NCI-H2081 (cell line): ENCODE results near the gene CCDC180.
"Not testable (repeated sequence)": the region's sequence is repeated elsewhere in the genome, so short reads cannot be mapped to it uniquely, and the experiment has no call there.

Source experiments
- DNase-seq, 2 experiments: peaks; one replicate each; lab custom pipeline; 2025; lab: John Stamatoyannopoulos, UW

The CCDC180 gene

DNA sequence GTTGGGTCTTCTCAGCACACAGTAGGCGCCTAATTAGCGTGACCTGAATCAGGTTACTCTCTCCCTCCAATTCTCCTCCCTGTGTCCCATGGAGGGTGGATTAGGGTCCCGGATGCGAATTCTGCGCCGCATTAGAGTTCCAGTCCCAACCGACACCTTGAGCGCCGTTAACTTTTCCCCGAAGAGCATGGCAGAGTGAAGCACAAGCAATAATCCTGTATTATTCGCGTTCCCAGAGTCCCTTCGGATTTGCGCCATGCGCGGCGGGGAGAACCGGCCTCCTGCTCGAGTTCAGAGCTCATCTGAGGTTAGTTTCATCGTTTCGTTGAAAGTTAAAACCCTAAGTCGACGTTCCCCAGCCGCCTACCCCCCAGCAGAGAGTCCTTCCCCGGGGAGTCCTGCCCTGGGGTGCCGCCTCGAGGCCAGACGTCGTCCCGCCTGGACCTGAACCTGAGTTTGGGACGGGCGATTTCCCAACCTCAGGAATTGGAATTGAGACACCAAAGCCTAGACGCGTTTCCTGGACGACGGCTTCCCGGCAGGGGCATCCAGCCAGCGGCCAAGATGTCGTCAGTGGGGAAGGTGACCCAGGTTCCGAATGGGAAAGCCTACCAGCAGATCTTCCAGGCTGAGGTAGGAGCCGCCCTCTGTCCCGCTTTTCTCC lies at the start of gene CCDC180:
Gene CCDC180 (plus strand): TSS at position 160 of the 664 bp plus-strand sequence. CDS start 405 bp downstream, at position 565.
- DNase-seq, result no peak

DNA sequence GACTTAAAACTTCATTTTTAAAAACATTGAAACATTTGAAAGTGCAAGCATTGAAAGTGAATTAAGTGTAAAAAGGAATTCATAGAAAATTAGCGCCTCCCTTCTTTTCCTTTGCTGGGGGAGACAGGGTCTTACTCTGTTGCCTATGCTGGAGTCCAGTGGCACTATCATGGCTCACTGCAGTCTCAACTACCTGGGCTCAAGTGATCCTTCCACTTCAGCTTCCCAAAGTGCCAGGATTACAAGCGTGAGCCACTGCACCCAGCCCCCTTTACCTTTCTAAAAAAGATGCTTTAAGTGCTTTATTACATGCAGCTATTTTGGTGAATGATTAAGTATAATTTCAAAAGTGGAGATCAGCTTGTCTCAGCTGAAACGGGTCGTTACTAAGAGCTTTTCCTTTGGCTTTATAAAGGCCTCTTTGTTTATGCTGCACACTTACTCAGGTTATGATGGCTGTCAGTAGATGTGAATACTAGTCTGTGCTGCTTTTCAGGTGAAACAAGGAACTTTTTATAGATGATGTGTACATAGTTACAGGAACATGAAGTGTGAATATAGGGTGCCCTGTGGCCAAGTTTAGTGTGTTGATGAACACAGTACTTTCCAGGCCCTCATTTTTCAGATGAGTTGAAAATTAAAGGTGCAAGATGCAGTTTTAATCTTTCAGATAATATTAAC lies 47.5 kb upstream of the CCDC180 start:
- not testable (repeated sequence) for DNase-seq

DNA sequence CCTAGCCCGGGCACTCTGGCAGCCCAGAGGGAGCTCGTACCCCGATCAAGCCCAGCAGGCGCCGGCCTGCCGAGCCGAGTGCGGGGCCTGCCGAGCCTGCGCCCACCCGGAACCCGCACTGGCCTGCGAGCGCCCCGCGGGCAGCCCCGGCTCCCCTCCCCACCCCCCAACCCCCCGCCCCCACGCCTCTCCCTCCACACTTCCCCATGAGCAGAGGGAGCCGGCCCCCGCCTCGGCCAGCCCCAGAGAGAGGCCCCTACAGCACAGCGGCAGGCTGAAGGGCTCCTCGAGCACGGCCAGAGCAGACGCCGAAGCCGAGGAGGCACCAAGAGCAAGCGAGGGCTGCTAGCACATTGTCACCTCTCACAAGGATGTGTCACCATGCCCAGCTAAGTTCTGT lies 36.2 kb upstream of the CCDC180 start:
- no peak for DNase-seq

DNA sequence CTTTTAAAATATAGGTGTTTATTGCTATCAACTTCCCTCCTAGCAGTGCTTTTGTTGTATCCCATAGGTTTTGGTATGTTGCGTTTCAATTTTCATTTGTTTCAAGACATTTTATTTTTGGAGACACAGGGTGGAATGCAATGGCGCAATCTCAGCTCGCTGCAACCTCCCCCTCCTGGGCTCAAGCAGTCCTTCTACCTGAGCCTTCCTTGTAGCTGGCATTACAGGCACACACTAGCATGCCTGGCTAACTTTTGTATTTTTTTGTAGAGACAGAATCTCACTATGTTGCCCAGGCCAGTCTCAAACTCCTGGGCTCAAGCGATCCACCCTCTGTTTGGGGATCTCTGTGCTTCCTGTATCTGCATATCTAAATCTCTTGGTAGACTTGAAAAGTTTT lies 35.4 kb upstream of the CCDC180 start:
- DNase-seq, result no peak

DNA sequence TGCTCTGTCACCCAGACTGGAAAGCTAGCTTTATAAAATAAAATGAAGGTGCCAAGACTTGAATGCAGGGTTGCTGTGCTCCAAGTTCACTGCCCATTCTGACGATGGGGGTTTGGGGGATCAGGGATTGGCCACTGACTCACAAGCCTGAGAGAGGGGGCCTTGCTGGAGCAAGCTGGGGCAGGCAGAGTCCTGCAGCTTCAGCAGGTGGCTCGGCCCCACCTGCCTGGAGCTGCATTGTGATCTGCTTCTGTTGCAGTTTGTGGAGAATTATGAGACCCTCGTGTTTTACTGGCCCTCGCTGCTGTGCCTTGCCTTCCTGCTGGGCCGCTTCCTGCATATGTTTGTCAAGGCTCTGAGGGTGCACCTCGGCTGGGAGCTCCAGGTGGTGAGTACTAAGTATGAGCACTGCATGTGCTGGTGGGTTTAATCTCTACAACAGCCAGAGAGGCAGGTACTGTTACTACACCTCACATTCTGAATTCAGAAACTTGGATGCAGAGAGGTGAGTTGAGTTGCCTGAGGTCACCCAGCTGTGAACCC lies 31.1 kb upstream of the CCDC180 start:
- no peak for DNase-seq

DNA sequence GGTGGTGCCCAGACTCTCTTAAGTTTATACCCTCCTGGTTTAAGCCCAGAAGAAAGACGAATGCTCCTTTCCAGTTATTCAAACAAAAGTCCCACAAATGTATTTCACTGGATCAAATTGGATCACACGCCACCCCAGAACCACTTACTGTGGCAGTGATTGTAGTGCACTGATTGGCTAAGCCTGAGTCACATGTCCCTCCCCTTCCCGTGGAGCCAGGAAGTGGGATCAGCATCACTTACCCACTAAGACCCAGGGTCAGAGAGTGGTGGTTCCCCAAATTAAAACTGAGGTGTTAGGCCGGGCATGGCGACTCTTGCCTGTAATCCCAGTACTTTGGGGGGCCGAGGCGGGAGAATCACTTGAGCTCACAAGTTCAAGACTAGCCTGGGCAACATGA lies 29.5 kb upstream of the CCDC180 start:
- no peak for DNase-seq

DNA sequence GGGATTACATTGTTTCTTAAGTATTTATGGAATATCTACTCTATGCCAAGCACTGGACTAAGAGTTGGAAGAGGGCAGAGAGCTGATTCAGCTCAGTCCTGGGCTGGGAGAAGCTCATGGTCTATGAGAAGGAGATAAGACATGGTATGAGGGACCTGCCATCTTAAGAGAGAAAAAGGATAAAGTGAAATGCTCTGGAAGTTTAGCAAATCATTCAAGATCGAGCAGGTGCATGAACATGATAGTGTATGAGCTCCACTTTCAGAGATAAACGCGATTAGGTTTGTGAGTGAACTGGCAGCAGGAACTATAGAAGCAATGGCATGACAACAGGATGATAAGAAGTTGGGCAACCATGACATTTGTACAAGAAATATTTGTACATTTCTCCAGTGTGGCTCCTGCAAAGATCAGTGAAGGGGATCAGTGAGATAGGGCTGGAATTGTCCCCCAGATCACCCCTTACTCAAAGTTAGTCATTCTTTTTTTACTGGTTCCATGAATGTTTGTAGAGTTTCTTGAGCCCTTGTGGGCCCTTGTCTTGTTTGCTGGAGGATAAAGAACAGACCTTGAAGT lies 26.6 kb upstream of the CCDC180 start:
- no peak for DNase-seq

DNA sequence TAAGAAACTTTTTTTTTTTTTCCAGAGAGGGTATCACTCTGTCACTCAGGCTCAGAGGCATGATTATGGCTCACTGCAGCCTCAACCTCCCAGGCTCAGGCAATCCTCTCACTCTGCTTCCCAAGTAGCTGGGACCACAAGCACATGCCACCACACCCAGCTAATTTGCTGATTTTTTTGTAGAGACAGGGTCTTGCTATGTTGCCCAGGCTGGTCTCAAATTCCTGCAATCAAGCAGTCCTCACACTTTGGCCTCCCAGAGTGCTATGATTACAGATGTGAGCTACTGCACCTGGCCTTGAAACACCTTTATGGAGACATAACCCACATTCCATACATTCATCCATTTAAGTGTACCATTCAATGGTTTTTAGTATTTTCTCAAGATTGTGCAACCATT lies 23.7 kb upstream of the CCDC180 start:
- DNase-seq, result no peak

DNA sequence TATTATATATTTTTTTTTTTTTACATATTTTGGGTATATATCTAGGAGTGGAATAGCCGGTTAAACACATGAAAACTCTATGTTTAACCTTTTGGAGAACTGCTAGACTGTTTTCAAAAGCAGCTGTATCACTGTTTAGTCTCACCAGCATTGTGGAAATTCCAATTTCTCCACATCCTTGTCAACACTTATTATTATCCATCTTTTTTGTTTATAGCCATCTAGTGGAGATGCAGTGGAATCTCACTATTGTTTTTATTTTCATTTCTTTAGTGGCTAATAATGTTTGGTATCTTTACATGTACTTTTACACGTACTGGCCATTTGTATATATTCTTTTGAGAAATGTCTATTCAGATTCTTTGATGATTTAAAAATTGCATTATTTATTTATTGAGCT lies 22.7 kb upstream of the CCDC180 start:
- DNase-seq, result no peak

DNA sequence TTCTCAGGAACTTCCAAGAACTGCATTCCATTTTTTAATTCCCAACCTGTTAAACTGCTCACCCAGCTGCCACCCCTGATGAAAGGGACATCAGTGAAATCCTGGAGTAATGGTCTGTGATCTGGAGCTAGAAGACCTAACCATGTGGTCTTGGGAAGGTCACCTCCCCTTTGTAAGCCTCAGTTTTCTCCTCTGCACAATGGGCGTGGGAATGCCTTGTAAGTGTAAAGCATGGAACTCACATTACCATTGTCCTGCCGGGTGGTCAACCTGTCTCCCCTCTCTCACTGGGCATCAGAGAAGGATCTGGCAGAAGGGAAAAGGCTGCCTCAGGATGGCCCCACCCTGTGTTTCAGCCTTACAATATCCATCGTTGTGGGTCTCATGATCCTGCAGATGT lies 15.3 kb upstream of the CCDC180 start:
- no peak for DNase-seq

DNA sequence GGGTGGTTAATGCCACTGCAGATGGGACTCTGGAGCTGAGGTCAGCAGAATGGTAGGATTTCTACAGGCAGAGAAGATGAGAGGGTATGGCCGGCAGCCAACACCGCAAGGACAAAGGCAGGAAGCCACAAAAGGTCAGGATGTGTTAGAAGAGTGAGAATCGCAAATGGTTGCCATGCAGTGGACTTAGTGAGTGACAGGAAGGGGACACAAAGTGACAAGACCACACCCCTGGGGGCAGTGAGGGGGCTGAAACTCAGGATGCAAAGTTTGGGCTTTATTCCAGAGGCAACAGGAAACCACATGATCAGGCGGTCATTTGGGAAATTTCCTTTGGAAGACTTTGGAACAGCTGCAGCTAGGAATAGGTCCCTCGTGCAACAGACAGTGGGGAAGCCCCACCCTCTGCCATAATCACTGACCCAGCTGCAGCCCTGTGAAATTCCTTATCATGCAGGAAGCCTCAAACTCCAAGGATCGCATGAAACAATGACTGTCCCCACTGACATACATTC lies 14.2 kb upstream of the CCDC180 start:
- DNase-seq, result peak in 1 of 2 experiments; percentile 5

DNA sequence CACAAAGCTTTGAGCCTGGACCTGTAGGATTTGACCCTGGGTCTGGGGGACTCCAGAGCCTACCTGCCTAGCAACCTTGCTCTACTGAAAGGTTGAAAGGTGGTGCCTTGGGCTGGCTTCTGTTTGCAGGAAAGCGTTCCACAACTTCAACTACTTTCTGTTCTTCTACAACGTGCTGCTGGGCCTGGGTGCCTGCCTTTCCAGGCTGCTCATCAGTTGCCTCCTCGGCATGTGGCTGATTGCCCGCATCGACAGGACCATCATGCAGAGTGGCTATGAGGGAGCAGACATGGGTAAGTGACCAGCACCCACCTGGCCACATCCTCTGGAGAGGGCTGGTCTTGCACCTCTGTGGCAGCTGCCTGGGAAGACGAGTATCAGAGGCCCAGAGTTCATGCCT lies 13.6 kb upstream of the CCDC180 start:
- DNase-seq, result no peak

DNA sequence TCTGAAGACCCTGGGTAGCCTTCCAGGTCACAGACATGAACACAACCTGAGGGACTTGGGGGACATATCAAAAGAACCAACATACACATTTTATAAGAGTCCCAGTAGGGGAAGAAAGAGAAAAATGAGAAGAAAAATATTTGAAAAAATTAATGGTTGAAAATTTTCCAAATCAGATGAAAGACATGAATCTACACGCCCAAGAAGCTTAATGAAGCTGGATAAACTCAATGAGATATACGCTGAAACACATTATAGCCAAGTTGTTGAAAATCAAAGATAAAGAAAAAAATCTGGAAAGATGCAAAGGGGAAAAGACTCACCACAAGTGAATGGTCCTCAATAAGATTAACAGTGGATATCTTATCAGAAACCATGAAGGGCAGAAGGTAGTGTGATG lies 9.6 kb upstream of the CCDC180 start:
- no peak for DNase-seq

DNA sequence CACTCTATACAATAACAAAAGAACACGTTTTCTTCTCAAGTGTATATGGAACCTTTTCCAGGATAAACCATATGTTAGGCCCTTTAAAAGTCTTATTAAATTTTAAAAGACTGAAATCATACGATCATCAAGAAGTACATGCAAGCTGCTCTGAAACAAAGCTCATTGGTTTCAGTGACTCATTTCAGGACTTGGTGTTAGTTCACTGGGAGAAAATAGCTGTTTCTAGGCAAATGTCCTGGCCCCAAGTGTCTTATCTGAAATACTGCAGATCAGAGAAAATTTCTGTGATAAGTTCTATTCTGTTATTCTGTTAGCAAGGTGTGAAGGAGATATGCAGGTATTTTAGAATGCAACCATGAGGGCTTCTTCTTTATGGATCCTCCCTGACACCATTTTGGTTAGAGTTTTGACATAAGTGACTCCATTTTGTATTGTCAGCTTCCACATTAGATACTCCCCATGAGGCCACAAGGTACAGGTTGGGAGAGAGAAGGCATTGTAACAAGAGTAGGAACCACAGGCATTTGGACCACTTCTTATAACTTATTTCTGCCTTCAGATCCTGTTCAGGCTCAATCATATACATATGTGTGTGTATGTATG lies 7.5 kb upstream of the CCDC180 start:
- DNase-seq, result no peak

DNA sequence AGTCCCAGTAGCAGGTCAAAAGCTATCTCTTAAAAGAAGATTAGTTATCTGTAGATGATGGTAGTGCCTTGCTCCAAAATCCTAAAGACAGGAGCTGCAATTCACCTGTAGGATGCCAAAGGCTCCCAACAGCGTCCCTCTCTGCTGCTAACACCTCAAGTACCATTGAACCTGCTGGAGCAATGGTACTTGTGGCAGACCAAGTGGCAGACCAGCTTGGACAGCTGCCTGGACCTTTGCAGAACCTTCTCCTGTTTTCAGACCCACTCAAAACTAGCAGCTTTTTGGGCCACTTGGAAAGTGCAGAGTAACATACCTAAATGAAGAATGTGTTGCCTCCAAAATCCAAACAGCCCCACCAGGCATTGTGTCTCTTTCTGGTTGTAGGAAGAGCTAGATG lies 6.9 kb upstream of the CCDC180 start:
- DNase-seq, result no peak

DNA sequence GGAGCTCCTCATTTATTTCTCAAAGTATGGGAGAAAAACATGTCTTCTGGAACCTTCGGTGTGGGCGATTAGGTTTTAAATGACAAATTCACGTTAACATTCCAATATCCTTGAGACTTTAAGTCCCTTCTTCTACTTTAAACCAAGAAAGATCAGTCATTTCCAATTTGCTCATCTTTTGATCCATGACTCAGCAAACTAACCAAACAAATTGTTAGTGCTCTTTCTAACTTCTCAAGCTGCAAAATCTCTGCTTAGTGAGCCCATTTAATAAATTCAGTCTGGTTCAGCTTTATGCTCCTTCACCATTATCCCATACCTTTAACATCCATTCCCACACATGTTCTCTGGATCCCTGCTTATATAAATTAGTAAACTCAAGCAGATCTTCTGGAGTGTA lies 5.5 kb upstream of the CCDC180 start:
- DNase-seq, result no peak

DNA sequence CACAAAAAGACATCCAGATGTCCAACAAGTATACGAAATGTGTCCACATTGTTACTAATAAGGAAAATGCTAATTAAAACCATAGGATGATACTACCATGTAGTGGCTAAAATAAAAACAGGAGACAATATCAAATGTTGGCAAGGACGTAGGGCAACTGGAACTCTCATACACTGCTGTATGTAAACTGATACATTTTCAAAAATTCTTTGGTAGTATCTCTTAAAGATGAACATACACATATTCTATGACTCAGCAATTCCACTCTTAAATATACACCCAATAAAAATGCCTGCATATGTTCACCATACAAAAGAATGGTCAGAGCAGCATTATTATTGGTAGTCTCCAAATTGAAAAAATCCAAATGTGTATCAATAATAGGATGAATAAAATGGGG lies 2.9 kb upstream of the CCDC180 start:
- no peak for DNase-seq

DNA sequence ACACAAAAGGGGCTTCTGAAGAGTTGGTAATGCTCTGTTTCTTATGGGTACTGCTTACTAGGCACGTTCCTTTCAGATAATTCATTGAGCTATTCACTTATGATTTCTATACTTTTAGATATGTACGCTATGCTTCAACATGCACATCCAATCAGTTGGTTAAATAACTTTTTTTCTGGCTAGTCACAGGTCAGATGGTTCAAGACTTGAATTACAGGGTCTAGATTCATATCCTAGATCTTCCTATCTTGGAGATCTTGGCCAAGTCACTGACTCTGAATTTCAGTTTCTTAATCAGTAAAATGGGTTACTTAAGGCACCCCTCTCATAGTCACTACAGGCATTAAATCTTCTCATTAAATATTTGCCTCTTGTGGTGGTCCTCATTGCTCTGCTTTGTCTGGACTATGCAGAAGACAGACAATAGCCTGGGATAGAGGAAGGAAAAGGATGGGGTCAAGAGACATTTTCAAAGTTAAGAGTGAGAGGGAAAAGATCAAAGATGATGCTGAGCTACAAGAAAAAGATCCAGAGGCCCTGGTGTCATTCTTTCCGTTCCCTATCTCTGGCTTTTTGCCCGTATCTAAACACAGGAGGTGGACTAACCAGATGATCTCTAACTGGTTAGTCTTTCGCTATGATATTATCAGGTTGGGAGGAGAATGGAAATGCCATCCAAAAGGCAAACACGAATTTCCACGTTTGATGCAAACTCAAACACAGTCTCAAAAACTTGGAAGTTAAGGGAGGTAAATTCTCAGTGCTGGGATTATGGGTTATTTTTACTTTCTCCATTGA lies 1.8 kb upstream of the CCDC180 start:
- DNase-seq, result no peak

DNA sequence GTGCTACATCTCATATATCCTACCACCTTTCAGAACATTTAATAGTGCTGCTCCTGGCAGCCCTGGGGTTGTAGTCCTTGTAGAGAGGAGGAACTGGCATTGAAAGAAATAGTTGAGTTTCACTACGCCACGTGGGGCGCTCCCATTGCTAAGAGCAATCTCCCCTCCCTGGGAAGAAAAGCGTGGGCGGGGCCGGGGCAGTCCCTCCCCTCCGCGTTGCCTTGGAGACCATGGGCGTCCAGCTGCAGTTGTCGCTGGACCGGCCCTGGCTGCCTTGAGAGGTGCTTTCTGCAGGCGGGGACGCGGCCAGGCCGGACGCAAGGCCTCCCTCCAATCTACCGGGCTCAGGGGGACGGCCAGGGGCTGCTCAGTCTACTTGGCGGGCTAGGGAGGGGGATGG lies 368 bp upstream of the CCDC180 start:
- no peak for DNase-seq

DNA sequence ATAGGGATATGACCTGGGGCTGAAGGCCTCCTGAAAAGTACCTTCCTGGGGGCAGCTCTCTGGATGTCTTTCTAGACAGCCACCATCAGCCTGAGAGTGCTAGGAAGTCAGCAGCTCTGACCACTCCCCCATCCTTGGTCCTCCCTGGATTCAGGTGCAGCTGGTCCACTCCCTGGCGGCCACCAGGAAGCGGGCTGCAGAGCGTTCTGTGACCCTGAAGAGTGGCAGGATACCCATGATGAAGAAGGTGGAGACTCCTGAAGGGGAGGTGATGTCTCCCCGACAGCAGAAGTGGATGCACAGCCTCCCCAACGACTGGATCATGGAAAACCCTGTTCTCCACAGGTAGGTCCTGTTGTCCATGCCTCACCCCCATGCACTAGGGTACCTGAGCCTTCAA lies 1.8 kb downstream of the CCDC180 start:
- DNase-seq, result no peak

DNA sequence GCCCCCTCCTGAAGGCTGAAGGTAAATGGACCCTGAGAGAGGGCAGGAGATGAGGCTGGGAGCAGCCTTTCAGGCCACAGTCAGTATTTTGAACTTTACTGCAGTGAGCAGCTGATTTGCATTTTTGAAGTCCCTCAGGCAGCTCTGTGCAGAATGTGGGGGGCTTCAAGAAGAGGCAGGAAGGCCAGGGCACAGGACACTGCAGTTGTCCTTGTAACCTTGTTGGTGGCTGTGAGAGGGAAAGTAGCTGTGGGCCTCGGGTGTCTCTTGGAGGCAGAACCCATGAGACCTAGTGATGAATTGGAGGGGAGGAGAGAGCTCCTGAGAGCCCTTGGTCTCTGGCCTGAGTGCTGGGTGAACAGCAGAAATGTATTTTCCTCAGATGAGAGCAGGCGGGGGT lies 2.6 kb downstream of the CCDC180 start:
- no peak for DNase-seq

DNA sequence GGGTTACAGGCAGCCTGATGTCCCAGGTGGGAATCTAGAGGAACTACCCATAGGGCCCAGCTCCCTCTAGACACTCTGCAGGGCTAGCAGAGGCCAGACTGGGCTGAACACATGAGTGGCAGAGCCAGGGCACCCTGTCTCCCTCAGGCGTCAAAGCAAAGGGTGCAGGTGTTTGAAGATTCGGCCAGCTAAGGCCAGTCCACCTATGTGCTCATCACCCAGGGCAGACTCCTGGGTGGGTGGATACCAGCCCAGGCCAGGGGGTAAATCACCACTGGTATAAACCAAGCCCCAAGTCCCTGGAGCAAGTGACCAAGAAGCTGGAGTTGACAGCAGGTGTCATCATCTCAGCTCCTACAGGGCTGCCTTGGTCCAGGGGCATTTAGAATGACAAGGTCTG lies 3.4 kb downstream of the CCDC180 start:
- no peak for DNase-seq
